KOPT-K1 (cell line): ENCODE data around the gene NECAB3.

Experiments
- H3K27ac ChIP-seq: fragments of 200-600 bp; sonication (generic); 2 replicates; pipeline ENCODE4 v1.5.1; 2016; ENCODE audit warnings: antibody characterized with exemption, mild to moderate bottlenecking, low read depth, low read length; ENCODE audit not compliant: poor library complexity, severe bottlenecking
- H3K36me3 ChIP-seq: fragments of 200-600 bp; sonication (generic); 2 replicates; pipeline ENCODE4 v1.5.1; 2017; ENCODE audit warnings: antibody characterized with exemption, mild to moderate bottlenecking, low read length, moderate library complexity; ENCODE audit not compliant: insufficient read depth
- H3K9me3 ChIP-seq: fragments of 200-600 bp; sonication (generic); 2 replicates; pipeline ENCODE4 v1.5.1; 2017; ENCODE audit warnings: antibody characterized with exemption, low read length, mild to moderate bottlenecking; ENCODE audit not compliant: insufficient read depth, poor library complexity, severe bottlenecking

NECAB3 gene

GRCh38 chr20:33667676-33668465, 6.4 kb downstream of the NECAB3 start:
- no peak overlapping the region for H3K27ac ChIP-seq
- peaks cover 69% of the 10 kb centered on the region for H3K36me3 ChIP-seq
- H3K9me3 ChIP-seq = no peaks in the 10 kb centered on the region

DNA sequence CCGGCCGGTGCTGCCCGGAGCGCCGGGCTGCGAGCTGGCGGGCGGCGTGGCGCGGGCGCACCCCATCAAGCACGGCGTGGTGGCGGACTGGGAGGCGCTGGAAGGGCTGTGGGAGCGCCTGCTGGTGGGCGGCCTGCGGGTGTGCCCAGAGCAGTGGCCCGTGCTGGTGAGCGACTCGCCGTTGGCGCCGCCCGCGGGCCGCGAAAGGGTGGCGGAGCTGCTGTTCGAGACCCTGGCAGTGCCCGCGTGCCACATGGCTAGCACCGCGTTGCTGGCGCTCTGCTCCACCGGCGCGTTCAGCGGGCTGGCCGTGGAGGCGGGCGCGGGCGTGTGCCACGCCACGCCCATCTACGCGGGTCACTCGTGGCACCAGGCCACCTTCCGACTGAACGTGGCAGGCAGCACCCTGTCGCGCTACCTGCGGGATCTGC, 7.0 kb downstream of the NECAB3 start:
- H3K27ac ChIP-seq = no peak overlapping the region
- H3K9me3 ChIP-seq = no peaks in the 10 kb centered on the region
- peaks cover 63% of the 10 kb centered on the region for H3K36me3 ChIP-seq

GRCh38 chr20:33666293-33667244, 7.7 kb downstream of the NECAB3 start, which contains the start of gene ACTL10:
Gene ACTL10 (plus strand): TSS chr20:33666943. CDS start chr20:33667498, 555 bp downstream.
- no peaks in the 10 kb centered on the region for H3K9me3 ChIP-seq
- no peak within 1 kb of the TSS for H3K27ac ChIP-seq
- peaks cover 56% of the 10 kb centered on the region for H3K36me3 ChIP-seq

DNA sequence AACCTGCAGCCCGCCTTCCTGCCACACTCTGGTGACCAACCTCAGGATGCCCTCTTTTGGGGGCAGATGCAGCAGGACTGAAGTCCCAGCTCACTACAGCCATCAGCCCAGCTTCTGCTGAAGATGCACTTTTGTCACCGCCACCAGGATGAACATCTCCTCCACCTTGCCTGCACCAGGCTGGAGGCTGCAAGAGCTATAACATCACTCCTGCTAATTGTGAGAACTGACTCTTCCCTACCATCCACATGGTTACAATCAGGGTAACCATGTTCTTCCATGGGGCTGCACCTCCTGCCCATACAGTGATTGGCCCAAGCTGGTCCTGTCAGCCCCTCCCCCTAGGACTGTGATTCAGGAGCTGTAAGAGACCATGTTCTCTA, 9.5 kb downstream of the NECAB3 start:
- H3K27ac ChIP-seq = no peak overlapping the region
- peaks cover 47% of the 10 kb centered on the region for H3K36me3 ChIP-seq
- H3K9me3 ChIP-seq = no peaks in the 10 kb centered on the region

GRCh38 chr20:33664085-33664761, 10.0 kb downstream of the NECAB3 start:
- H3K27ac ChIP-seq = peak overlapping the region; percentile 80
- peaks cover 47% of the 10 kb centered on the region for H3K36me3 ChIP-seq
- no peaks in the 10 kb centered on the region for H3K9me3 ChIP-seq

GRCh38 chr20:33663161-33664084, 10.8 kb downstream of the NECAB3 start:
- Histone ChIP-seq H3K36me3 (peaks cover 47% of the 10 kb centered on the region), H3K27ac (peak overlapping the region; percentile 80)

GRCh38 chr20:33662172-33662571, 12.1 kb downstream of the NECAB3 start, which contains the start of gene C20orf144:
Gene C20orf144 (plus strand): TSS chr20:33662327. CDS start chr20:33662346, 19 bp downstream.
- Histone ChIP-seq H3K9me3 (no peaks in the 10 kb centered on the region), H3K27ac (peak within 1 kb of the TSS; percentile 80), H3K36me3 (peaks cover 47% of the 10 kb centered on the region)

More at GRCh38 chr20:33663161-33664084, 10.8 kb downstream of the NECAB3 start:
- H3K9me3 ChIP-seq = no peaks in the 10 kb centered on the region

DNA sequence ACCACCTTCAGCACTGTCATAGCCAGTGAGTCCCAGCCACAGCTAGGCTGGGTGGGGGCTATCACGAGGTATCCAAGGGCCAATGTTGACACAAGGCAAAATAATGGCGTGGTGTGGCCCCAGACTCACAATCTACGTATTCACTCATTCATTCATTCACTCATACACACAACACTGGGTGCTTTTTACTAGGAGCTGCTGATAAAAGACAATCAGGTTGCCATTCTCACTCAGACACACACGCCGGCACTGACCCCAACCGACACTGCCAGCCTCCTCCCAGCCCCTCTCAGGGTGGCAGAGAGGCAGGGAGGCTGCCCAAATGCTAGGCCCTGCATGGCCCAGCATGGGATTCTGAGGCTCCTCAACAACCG, 13.6 kb downstream of the NECAB3 start:
- H3K36me3 ChIP-seq = peaks cover 47% of the 10 kb centered on the region
- H3K27ac ChIP-seq = no peak overlapping the region
- H3K9me3 ChIP-seq = no peaks in the 10 kb centered on the region

DNA sequence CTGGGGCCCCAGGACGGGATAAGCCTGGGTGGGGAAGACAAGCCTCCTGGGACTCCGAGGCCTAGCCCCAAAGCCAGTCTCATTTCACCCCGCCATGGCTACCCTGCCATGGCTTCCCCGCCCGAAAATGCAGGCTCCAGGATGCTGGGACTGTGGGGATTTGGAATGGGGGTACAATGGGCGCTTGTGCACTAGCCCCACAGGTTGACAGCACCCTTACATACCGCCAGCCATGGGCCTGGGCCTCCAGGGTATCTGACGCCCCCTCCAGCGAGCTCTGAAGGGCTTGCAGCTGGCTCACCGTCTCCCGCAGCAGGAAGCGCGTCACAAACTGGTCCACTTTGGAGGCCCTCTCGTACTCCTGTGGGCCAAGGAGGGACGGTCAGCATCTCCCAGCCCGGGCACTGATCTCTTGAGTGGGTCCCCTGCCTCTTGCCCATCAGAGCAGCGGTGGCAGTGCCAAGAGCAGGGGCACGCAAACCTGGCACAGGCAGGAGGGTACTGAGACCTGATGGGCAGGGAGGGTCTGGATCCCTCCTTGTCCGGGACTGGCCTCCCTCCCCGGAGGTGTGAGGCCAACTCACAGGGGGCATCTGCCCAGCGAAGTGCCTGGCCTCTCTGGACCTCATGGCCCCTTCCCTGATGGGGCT, 14.1 kb downstream of the NECAB3 start:
- peaks cover 47% of the 10 kb centered on the region for H3K36me3 ChIP-seq
- H3K27ac ChIP-seq = no peak overlapping the region
- H3K9me3 ChIP-seq = no peaks in the 10 kb centered on the region

- no peaks in the 10 kb centered on the region for H3K9me3 ChIP-seq
- H3K27ac ChIP-seq = no peak overlapping the region
- H3K36me3 ChIP-seq = peaks cover 47% of the 10 kb centered on the region
Observed at GRCh38 chr20:33659341-33660034, 14.7 kb downstream of the NECAB3 start.

DNA sequence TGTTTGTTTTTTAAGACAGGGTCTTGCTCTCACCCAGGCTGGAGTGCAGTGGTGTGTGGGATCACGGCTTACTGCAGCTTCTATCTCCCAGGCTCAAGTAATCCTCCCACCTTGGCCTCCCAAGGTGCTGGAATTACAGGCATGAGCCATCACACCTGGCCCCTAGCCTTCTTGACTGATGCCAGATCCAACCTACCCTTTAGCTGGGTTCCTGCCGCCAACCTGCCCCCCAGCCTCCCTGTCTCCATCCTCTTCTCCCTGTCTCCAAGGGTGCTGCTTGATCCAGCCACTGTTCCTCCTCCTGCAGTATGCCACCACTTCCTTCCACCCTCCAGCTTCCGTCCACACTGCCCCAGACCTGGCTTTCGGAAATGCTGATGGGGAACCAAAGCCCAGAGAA, 15.3 kb downstream of the NECAB3 start:
- H3K9me3 ChIP-seq = no peaks in the 10 kb centered on the region
- peaks cover 47% of the 10 kb centered on the region for H3K36me3 ChIP-seq
- no peak overlapping the region for H3K27ac ChIP-seq

- Histone ChIP-seq H3K27ac (no peak overlapping the region), H3K9me3 (no peaks in the 10 kb centered on the region), H3K36me3 (peaks cover 47% of the 10 kb centered on the region)
Observed at GRCh38 chr20:33658510-33658909, 15.7 kb downstream of the NECAB3 start.

GRCh38 chr20:33657704-33658095, 16.5 kb downstream of the NECAB3 start:
- H3K27ac ChIP-seq = no peak overlapping the region
- H3K36me3 ChIP-seq = peaks cover 47% of the 10 kb centered on the region
- no peaks in the 10 kb centered on the region for H3K9me3 ChIP-seq
